ENCODE results near the gene MRAP2. TPM values are rescaled to one million over a fixed set of nuclear protein-coding genes. Genes with fewer than 3 reads are reported as not detected.
A peak's percentile ranks its signal among the peaks of the same experiment; 100 is the strongest.
"Not testable (repeated sequence)": the region's sequence is repeated elsewhere in the genome, so short reads cannot be mapped to it uniquely, and the experiment has no call there.

Gene MRAP2
- total RNA-seq, 1 donor from 2014 or later: 8.5 TPM

GRCh38 chr6:84074988-84075781 lies 41.6 kb downstream of the MRAP2 start:
- DNase-seq (ENCODE audit: low read depth): peak; percentile 88

- DNase-seq (ENCODE audit: low read depth): peak; percentile 30
Observed at GRCh38 chr6:84077645-84078044, 44.1 kb downstream of the MRAP2 start.

- peak; percentile 96 for DNase-seq (ENCODE audit: low read depth)
Observed at GRCh38 chr6:84078335-84078734, 44.8 kb downstream of the MRAP2 start.

GRCh38 chr6:84081222-84081621 lies 47.6 kb downstream of the MRAP2 start:
- DNase-seq (ENCODE audit: low read depth): no peak

GRCh38 chr6:84082689-84083265 lies 49.2 kb downstream of the MRAP2 start:
- no peak for DNase-seq (ENCODE audit: low read depth)

GRCh38 chr6:84084705-84085104 lies 51.1 kb downstream of the MRAP2 start:
- DNase-seq (ENCODE audit: low read depth): not testable (repeated sequence)

- DNase-seq (ENCODE audit: low read depth): no peak
Observed at GRCh38 chr6:84086056-84086455, 52.5 kb downstream of the MRAP2 start.

- DNase-seq (ENCODE audit: low read depth): no peak
Observed at GRCh38 chr6:84086545-84087429, 53.2 kb downstream of the MRAP2 start.

- DNase-seq (ENCODE audit: low read depth): no peak
Observed at GRCh38 chr6:84089081-84089480, 55.5 kb downstream of the MRAP2 start.

GRCh38 chr6:84089552-84089951 lies 56.0 kb downstream of the MRAP2 start:
- DNase-seq (ENCODE audit: low read depth): no peak

- no peak for DNase-seq (ENCODE audit: low read depth)
Observed at GRCh38 chr6:84093441-84094435, 60.2 kb downstream of the MRAP2 start.

- DNase-seq (ENCODE audit: low read depth): no peak
Observed at GRCh38 chr6:84095156-84095555, 61.6 kb downstream of the MRAP2 start.

- peak; percentile 8 for DNase-seq (ENCODE audit: low read depth)
Observed at GRCh38 chr6:84103029-84103428, 69.5 kb downstream of the MRAP2 start.

- not testable (repeated sequence) for DNase-seq (ENCODE audit: low read depth)
Observed at GRCh38 chr6:84105215-84105924, 71.8 kb downstream of the MRAP2 start.

GRCh38 chr6:84107495-84107894 lies 73.9 kb downstream of the MRAP2 start:
- DNase-seq (ENCODE audit: low read depth): no peak

GRCh38 chr6:84111351-84111750 lies 77.8 kb downstream of the MRAP2 start:
- DNase-seq (ENCODE audit: low read depth): not testable (repeated sequence)

GRCh38 chr6:84114933-84115594 lies 81.5 kb downstream of the MRAP2 start:
- not testable (repeated sequence) for DNase-seq (ENCODE audit: low read depth)

- peak; percentile 12 for DNase-seq (ENCODE audit: low read depth)
Observed at GRCh38 chr6:84118191-84118590, 84.6 kb downstream of the MRAP2 start.

- peak; percentile 68 for DNase-seq (ENCODE audit: low read depth)
Observed at GRCh38 chr6:84119277-84119676, 85.7 kb downstream of the MRAP2 start.

Data from myocyte (in vitro differentiated cells).